ENCODE data around the gene NSD1. TPM values are rescaled to one million over a fixed set of nuclear protein-coding genes. Genes with fewer than 3 reads are reported as not detected.

The NSD1 gene
- total RNA-seq, 1 experiment from 2014 or later: 58.8 TPM

GRCh38 chr5:177344891-177345290 is 211.3 kb downstream of the NSD1 start:
- intact Hi-C loops (cut with micrococcal nuclease): no loop called here
- TF ChIP-seq CTCF (IDR thresholded peaks at IDR 0.05 in 2 of 3, conservative IDR thresholded peaks at IDR 0.05 in 1 of 3; ENCODE audit: borderline replicate concordance in 1 of 3, insufficient read depth in 1 of 3, low read depth in 2 of 3, low read length in 2 of 3): no peak
- no peak for TF ChIP-seq CBX3 (IDR thresholded peaks at IDR 0.05; ENCODE audit: low read depth)
- no peak for TF ChIP-seq JUND (IDR thresholded peaks at IDR 0.05)
- TF ChIP-seq EZH2 (IDR thresholded peaks at IDR 0.05): no peak
- no peak for TF ChIP-seq EZH2phosphoT487 (IDR thresholded peaks at IDR 0.05; ENCODE audit: borderline replicate concordance)
- no peak for TF ChIP-seq ELF1 (IDR thresholded peaks at IDR 0.05; ENCODE audit: borderline replicate concordance, low read depth)
- TF ChIP-seq POLR2A (IDR thresholded peaks at IDR 0.05; ENCODE audit: borderline replicate concordance, extremely low read depth, insufficient read depth, insufficient read length): no peak
- no peak for TF ChIP-seq MAX (IDR thresholded peaks at IDR 0.05)
- Histone ChIP-seq H3K27ac (ENCODE audit: low read depth, low read length) (no peak overlapping the region), H3K9me3 (ENCODE audit: control insufficient read depth in 1 of 2, insufficient read depth in 1 of 2, low read depth in 1 of 2, low read length in 2 of 2) (no peaks in the 10 kb centered on the region), H3K4me3 (replicated peaks in 1 of 2; ENCODE audit: low read depth in 1 of 2, low read length in 2 of 2) (no peak overlapping the region), H3K9me2 (ENCODE audit: insufficient read depth) (no peaks in the 10 kb centered on the region), H3K4me2 (ENCODE audit: low read length) (no peak overlapping the region), H3K27me3 (ENCODE audit: insufficient read depth, low read length) (no peaks in the 10 kb centered on the region), H4K20me1 (ENCODE audit: insufficient read depth) (peaks cover 3% of the 10 kb centered on the region; the same call in 1 of the 2 replicates), H3K79me2 (ENCODE audit: insufficient read depth, low read length) (peaks cover 86% of the 10 kb centered on the region), H3K4me1 (ENCODE audit: control insufficient read depth in 1 of 2, insufficient read depth in 2 of 2, low read length in 2 of 2) (peaks cover under 1 to 3% of the 10 kb centered on the region in 2 experiments; a peak in 2 of 4 replicates), H2AFZ (ENCODE audit: low read depth, low read length, poor library complexity, severe bottlenecking) (no peak overlapping the region), H3K36me3 (ENCODE audit: control insufficient read depth in 1 of 2, insufficient read depth in 2 of 2, low read length in 2 of 2) (peaks cover 9 to 13% of the 10 kb centered on the region in 2 experiments; a peak in 3 of 4 replicates), H3K9ac (ENCODE audit: low read length) (no peak overlapping the region)
- DNase-seq (ENCODE audit: low read depth, low spot score): no peak
- BruUV-seq (replicated peaks): no TSS peak
- ChIA-PET POLR2A (interaction anchor here (1.6 kb wide), 1 partner anchor 18 kb away, joined by 3 read pairs; no protein-coding TSS in a partner anchor), CTCF (no interaction called here), RAD21 (ENCODE audit: low non-redundant PET in 1 of 2, low total read pairs in 2 of 2, uncharacterized antibody in 2 of 2, unreplicated experiment in 2 of 2) (no interaction called here)
- ATAC-seq: no peak

GRCh38 chr5:177346820-177347219 is 213.2 kb downstream of the NSD1 start:
- no peaks in the 10 kb centered on the region for H3K27me3 ChIP-seq (ENCODE audit: insufficient read depth, low read length)
- intact Hi-C loops (cut with micrococcal nuclease): no loop called here
- H3K9me3 ChIP-seq (ENCODE audit: control insufficient read depth in 1 of 2, insufficient read depth in 1 of 2, low read depth in 1 of 2, low read length in 2 of 2): no peaks in the 10 kb centered on the region
- H3K79me2 ChIP-seq (ENCODE audit: insufficient read depth, low read length): peaks cover 91% of the 10 kb centered on the region
- H3K9me2 ChIP-seq (ENCODE audit: insufficient read depth): no peaks in the 10 kb centered on the region
- ATAC-seq (no peak), DNase-seq (ENCODE audit: low read depth, low spot score) (no peak)
- ChIA-PET CTCF (interaction anchor here (0.9 to 1.9 kb wide), 2 partner anchors 24 to 37 kb away, joined by 3 to 6 read pairs; no protein-coding TSS in a partner anchor), POLR2A (no interaction called here), RAD21 (ENCODE audit: low non-redundant PET in 1 of 2, low total read pairs in 2 of 2, uncharacterized antibody in 2 of 2, unreplicated experiment in 2 of 2) (no interaction called here)
- H4K20me1 ChIP-seq (ENCODE audit: insufficient read depth): peaks cover 3% of the 10 kb centered on the region; the same call in 1 of the 2 replicates
- H3K4me1 ChIP-seq (ENCODE audit: control insufficient read depth in 1 of 2, insufficient read depth in 2 of 2, low read length in 2 of 2): peaks cover 10% of the 10 kb centered on the region in 2 experiments
- no peak overlapping the region for H3K27ac ChIP-seq (ENCODE audit: low read depth, low read length)
- no peak overlapping the region for H3K9ac ChIP-seq (ENCODE audit: low read length)
- no peak overlapping the region for H2AFZ ChIP-seq (ENCODE audit: low read depth, low read length, poor library complexity, severe bottlenecking)
- no TSS peak for BruUV-seq (replicated peaks)
- H3K36me3 ChIP-seq (ENCODE audit: control insufficient read depth in 1 of 2, insufficient read depth in 2 of 2, low read length in 2 of 2): peaks cover 8 to 11% of the 10 kb centered on the region in 2 experiments; a peak in 3 of 4 replicates
- no peak overlapping the region for H3K4me2 ChIP-seq (ENCODE audit: low read length)
- H3K4me3 ChIP-seq (replicated peaks in 1 of 2; ENCODE audit: low read depth in 1 of 2, low read length in 2 of 2): no peak overlapping the region
- TF ChIP-seq YY1 (IDR thresholded peaks at IDR 0.05; ENCODE audit: extremely low read depth, insufficient replicate concordance, low read depth, low read length) (no peak), SRF (IDR thresholded peaks at IDR 0.05; ENCODE audit: low read depth) (no peak), CEBPB (IDR thresholded peaks at IDR 0.05; ENCODE audit: low read depth) (no peak), REST (IDR thresholded peaks at IDR 0.05; ENCODE audit: low read depth) (no peak), SP1 (IDR thresholded peaks at IDR 0.05; ENCODE audit: low read depth) (no peak), CTCF (IDR thresholded peaks at IDR 0.05 in 2 of 3, conservative IDR thresholded peaks at IDR 0.05 in 1 of 3; ENCODE audit: borderline replicate concordance in 1 of 3, insufficient read depth in 1 of 3, low read depth in 2 of 3, low read length in 2 of 3) (no peak)

Measured in HCT116 (cell line).